ENCODE data around the gene LGALS7B.

The LGALS7B gene

GRCh38 chr19:38838208-38838985 lies 49.4 kb downstream of the LGALS7B start:
- Histone ChIP-seq H3K27me3 (ENCODE audit: control insufficient read depth, insufficient read depth, low read length) (no peaks in the 10 kb centered on the region), H3K36me3 (ENCODE audit: control insufficient read depth, insufficient read depth, low read length) (peaks cover 58% of the 10 kb centered on the region), H3K9ac (ENCODE audit: low read length) (no peak overlapping the region), H3K27ac (ENCODE audit: low read depth, low read length) (no peak overlapping the region), H3K4me1 (ENCODE audit: control insufficient read depth, insufficient read depth, low read length) (no peaks in the 10 kb centered on the region), H3K4me3 (ENCODE audit: low read length) (no peak overlapping the region)

GRCh38 chr19:38838986-38839761 lies 50.2 kb downstream of the LGALS7B start:
- Histone ChIP-seq H3K27me3 (ENCODE audit: control insufficient read depth, insufficient read depth, low read length) (no peaks in the 10 kb centered on the region), H3K4me1 (ENCODE audit: control insufficient read depth, insufficient read depth, low read length) (no peaks in the 10 kb centered on the region), H3K9ac (ENCODE audit: low read length) (no peak overlapping the region), H3K4me3 (ENCODE audit: low read length) (no peak overlapping the region), H3K36me3 (ENCODE audit: control insufficient read depth, insufficient read depth, low read length) (peaks cover 66% of the 10 kb centered on the region), H3K27ac (ENCODE audit: low read depth, low read length) (no peak overlapping the region)

GRCh38 chr19:38839816-38840582 lies 51.0 kb downstream of the LGALS7B start:
- no peak overlapping the region for H3K9ac ChIP-seq (ENCODE audit: low read length)

GRCh38 chr19:38840583-38840968 lies 51.6 kb downstream of the LGALS7B start:
- Histone ChIP-seq H3K4me3 (ENCODE audit: low read length) (no peak overlapping the region), H3K9ac (ENCODE audit: low read length) (no peak overlapping the region), H3K27ac (ENCODE audit: low read depth, low read length) (no peak overlapping the region), H3K27me3 (ENCODE audit: control insufficient read depth, insufficient read depth, low read length) (no peaks in the 10 kb centered on the region), H3K4me1 (ENCODE audit: control insufficient read depth, insufficient read depth, low read length) (no peaks in the 10 kb centered on the region), H3K36me3 (ENCODE audit: control insufficient read depth, insufficient read depth, low read length) (peaks cover 80% of the 10 kb centered on the region)

More at GRCh38 chr19:38839816-38840582, 51.0 kb downstream of the LGALS7B start:
- Histone ChIP-seq H3K4me1 (ENCODE audit: control insufficient read depth, insufficient read depth, low read length) (no peaks in the 10 kb centered on the region), H3K27ac (ENCODE audit: low read depth, low read length) (no peak overlapping the region), H3K27me3 (ENCODE audit: control insufficient read depth, insufficient read depth, low read length) (no peaks in the 10 kb centered on the region), H3K4me3 (ENCODE audit: low read length) (no peak overlapping the region), H3K36me3 (ENCODE audit: control insufficient read depth, insufficient read depth, low read length) (peaks cover 74% of the 10 kb centered on the region)
